Activated CD4-positive, CD25-positive, alpha-beta regulatory T cell treated with anti-CD3 and anti-CD28 coated beads, Interleukin-2, amount 50 U/mL, for 24 hours (primary cell): ENCODE data around the gene MEGF8.

Experiments
- ATAC-seq, 2 donors: fragments of 150-1000 bp; cut with Tn5 transposase; one replicate each; pipeline ENCODE4 v1.10.0; 2021; ENCODE audit warnings: mild to moderate bottlenecking in 1 of 2, moderate library complexity in 1 of 2

Gene MEGF8

GRCh38 chr19:42360787-42361544, 35.5 kb downstream of the MEGF8 start:
- no peak for ATAC-seq

- no peak for ATAC-seq
Measured at GRCh38 chr19:42361545-42361910, 36.1 kb downstream of the MEGF8 start.

DNA sequence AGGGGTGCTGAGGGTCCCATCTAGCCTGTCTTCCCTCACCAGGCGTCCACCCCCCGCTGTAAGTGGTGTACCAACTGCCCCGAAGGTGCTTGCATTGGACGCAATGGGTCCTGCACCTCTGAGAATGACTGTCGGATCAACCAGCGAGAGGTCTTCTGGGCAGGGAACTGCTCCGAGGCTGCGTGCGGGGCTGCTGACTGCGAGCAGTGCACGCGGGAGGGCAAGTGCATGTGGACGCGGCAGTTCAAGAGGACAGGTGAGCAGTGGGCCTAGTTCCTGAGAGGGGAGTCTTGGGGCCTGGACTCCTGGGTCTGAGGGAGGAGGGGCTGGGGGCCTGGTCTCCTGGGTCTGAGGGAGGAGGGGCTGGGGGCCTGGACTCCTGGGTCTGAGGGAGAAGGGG, 36.9 kb downstream of the MEGF8 start:
- no peak for ATAC-seq

GRCh38 chr19:42362891-42363440, 37.5 kb downstream of the MEGF8 start:
- ATAC-seq, result no peak

- no peak for ATAC-seq
Measured at GRCh38 chr19:42363614-42364346, 38.3 kb downstream of the MEGF8 start.

GRCh38 chr19:42366673-42367072, 41.2 kb downstream of the MEGF8 start:
- ATAC-seq, result no peak

DNA sequence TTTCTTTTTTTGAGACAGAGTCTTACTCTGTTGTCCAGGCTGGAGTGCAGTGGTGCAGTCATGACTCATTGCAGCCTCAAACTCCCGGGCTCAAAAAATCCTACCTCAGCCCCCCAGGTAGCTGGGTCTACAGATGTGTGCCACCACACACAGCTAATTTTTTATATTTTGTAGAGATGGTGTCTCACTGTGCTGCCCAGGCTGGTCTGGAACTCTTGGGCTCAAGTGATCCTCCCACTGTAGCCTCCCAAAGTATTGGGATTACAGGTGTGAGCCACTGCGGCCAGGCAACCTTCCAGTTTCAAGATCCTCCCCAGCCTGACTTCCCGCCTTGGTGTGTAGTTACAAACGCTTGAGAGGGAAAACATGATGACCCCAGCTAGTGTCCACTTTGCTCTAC, 42.5 kb downstream of the MEGF8 start:
- no peak for ATAC-seq

GRCh38 chr19:42368360-42368759, 42.9 kb downstream of the MEGF8 start:
- ATAC-seq, result no peak

DNA sequence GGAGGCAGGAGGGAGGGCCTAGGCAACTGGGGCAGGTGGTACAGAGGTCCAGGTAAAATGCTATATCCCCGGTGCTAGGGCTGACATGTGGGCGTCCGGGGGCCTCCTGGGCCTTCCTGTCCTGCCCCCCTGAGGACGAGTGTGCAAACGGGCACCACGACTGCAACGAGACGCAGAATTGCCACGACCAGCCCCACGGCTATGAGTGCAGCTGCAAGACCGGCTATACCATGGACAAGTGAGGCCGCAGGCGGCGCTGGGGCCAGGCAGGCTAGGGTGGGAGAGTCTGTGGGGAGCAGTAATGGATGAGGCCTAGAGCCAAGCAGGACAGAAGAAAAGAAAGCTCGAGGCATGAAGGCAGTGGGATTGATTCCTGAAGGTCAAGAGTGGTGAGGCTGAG, 43.3 kb downstream of the MEGF8 start:
- no peak for ATAC-seq

DNA sequence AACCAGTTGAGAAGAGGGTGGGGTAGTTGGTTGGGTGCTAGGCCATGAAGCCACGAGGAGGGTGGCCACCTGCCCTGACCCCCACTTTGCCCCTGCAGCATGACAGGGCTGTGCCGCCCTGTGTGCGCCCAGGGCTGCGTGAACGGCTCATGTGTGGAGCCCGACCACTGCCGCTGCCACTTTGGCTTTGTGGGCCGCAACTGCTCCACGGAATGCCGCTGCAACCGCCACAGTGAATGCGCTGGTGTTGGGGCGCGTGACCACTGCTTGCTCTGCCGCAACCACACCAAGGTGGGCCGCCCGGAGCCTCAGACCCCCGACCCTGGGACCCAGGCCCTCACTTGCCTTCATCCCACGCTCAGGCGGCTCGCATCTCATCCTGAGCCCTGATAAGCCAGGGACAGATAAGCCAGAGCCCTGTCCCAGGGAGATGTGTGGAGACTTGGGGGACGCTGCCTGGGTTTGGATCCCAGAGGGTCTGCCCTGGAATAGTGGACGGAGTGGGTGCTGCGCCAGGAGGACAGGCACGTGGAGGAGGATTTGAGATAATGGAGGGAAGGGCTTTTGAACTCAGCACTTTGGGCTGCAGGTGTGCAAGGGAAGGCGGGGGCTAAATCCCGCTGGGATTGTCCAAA, 44.1 kb downstream of the MEGF8 start:
- no peak for ATAC-seq

DNA sequence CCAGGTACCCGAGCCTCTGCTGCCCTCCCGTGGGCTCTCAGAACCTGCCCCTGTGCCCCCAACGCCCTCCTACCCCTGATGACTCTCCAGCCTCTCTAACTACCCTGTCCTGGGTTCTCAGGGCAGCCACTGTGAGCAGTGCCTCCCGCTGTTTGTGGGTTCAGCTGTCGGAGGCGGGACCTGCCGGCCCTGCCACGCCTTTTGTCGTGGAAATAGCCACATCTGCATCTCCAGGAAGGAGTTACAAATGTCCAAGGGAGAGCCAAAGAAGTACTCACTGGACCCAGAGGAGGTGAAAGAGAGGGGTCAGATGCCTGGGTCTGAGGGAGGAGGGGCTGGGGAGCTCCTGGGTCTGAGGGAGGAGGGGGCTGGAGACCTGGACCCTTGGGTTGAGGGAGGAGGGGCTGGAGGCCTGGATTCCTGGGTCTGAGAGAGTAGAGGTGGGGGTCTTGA, 44.7 kb downstream of the MEGF8 start:
- no peak for ATAC-seq

- ATAC-seq, result no peak
Measured at GRCh38 chr19:42370626-42371175, 45.3 kb downstream of the MEGF8 start.

DNA sequence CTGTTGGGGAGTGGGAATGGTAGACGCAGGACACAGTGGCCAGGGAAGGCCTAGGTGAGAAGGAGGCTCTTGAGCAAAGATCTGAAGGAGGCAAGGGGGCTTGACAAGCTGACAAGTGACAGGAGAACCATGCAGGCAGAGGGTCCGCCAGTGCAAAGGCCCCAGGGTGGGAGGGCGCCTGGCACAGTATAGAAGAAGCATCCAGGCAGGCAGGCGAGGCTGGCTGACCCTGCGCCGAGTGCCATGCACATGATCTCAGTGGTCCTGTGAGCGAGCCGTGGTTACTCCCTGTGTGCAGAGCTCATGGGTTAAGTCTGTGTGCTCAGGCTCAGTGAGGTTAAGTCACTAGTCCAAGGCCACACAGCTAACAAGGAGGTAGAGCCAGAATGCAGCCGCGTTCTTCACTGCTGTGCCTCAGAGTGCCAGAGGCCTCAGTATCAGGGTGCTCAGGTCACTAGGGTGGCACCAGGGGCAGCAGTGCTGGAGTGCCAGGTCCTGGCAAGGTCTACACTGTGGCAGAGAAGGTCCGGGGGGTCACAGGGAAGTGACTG, 49.5 kb downstream of the MEGF8 start:
- ATAC-seq, result no peak

DNA sequence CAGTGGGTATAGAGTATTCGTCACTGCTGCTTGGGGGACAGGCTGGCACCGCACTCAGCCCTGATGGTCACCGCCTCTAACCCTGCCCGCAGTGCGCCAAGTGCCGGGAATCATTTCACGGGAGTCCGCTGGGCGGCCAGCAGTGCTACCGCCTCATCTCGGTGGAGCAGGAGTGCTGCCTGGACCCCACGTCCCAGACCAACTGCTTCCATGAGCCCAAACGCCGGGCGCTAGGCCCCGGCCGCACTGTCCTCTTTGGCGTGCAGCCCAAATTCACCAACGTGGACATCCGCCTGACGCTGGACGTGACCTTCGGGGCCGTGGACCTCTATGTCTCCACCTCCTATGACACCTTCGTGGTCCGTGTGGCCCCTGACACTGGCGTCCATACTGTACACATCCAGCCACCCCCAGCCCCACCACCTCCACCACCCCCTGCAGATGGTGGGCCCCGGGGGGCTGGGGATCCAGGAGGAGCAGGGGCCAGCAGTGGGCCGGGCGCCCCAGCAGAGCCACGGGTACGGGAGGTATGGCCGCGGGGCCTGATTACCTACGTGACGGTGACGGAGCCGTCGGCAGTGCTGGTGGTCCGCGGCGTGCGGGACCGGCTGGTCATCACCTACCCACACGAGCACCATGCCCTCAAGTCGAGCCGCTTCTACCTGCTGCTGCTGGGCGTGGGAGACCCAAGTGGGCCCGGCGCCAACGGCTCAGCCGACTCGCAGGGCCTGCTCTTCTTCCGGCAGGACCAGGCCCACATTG, 50.2 kb downstream of the MEGF8 start:
- ATAC-seq, result no peak

DNA sequence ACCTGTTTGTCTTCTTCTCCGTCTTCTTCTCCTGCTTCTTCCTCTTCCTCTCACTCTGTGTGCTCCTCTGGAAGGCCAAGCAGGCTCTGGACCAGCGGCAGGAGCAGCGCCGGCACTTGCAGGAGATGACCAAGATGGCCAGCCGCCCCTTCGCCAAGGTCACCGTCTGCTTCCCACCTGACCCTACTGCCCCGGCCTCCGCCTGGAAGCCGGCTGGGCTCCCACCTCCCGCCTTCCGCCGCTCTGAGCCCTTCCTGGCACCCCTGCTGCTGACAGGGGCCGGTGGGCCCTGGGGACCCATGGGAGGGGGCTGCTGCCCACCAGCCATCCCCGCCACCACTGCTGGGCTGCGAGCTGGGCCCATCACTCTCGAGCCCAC, 50.7 kb downstream of the MEGF8 start:
- ATAC-seq, result no peak

GRCh38 chr19:42378225-42379215, 53.1 kb downstream of the MEGF8 start:
- peak; percentile 41 to 46 for ATAC-seq

- no peak for ATAC-seq
Measured at GRCh38 chr19:42380155-42380554, 54.7 kb downstream of the MEGF8 start.

DNA sequence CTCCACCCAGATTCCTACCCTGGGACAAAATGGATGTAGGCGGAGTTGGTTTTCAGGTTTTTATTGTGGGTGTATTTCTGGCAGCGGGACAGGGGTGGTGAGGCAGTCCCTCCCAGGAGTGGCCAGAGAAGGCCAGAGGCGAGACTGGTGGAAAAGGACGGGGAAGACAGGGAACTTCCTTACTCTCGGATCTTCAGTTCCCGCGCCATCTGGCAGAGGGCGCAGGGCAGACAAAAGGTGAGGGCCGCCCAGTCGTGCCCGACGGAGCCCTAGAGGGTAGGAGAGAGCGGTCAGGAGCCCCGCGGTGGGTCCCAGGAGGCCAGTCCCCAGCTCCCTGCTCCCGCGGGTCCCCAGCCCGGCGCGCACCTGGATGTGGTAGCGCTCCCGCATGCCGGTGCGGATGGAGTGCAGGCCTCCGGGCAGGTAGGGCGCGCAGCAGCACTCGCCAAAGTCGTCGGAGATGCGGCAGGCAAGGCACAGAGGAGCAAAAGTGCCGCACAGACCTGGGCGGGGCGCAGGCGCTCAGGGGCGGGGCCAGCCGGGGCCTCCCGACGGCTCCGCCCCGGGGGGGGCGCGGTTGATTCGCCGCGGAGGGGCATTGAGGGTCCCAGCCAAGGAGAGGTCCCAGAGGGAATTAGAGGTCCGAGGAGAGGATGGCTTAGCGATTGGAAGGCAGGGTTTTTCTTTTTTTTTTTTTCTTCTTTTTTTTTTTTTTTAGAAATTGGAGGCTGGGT, 61.7 kb downstream of the MEGF8 start:
- ATAC-seq, result peak; percentile 87 to 89

DNA sequence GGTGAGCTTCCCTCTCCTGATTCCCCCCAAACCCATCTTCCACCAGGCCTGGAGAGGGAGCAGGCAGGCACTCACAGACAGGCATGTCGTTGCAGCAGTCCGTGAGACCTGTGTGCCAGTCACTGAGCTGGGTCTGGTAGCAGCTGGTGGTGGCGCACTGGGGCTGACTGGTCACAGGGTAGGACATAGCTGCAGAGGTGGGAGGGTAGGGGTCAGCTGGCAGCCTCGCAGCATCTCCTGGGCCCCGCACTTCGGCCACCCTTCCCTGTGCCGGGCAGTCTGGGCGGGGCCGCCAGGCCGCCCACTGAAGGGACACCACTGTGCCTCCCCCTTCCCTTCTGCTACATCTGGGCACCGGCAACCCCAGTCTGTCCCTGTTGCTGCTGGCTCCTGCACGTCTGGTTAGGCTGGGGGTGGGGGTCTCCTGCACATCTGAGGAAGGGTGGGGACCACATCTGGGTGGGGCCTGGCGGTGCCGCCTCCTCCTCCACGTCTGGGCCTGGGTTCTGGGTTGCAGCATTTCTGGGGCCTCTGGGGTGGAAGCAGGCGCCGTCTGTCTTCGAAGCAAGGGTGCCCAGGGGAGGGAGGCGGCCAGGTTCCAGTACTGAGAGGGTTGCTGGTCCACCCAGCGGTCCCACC, 63.5 kb downstream of the MEGF8 start:
- no peak for ATAC-seq

DNA sequence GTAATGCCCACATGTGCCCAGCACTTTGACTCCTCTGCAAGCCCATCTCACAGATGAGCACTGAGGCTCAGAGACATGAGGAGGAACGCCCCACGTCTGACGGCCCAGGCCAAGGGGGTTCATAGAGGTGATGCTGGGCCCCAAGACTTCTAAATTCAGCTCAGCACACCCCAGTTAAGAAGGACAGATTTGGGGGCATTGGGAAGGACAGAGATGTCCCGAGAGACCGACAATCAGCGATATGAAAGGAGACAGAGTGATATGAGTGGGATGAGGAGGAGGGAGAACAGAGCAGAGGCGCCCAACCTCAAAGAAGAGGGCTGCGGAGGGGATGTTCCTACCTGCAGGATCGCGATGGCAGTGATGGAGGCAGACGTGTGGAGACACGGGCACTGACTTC, 64.5 kb downstream of the MEGF8 start, which contains the start of gene CNFN:
TSS of gene CNFN (minus strand) at position 399 of the 400 bp plus-strand sequence. CDS start 1,260 bp downstream, outside the sequence.
- no peak for ATAC-seq
